CD4-positive, alpha-beta memory T cell (primary cell): ENCODE data around the gene XPR1. TPM values are rescaled to one million over a fixed set of nuclear protein-coding genes. Genes with fewer than 3 reads are reported as not detected.
"Not testable (repeated sequence)": the region's sequence is repeated elsewhere in the genome, so short reads cannot be mapped to it uniquely, and the experiment has no call there.

ENCODE experiments used
- CTCF ChIA-PET: fragments of 350-600 bp; sonication (Branson Sonifier 250); formaldehyde crosslinking; loops from one replicate; lab custom pipeline; 2021; ENCODE audit warnings: inconsistent platforms; ENCODE audit not compliant: partially characterized antibody; lab: Charles Lee
- POLR2A ChIA-PET: fragments of 350-600 bp; sonication (Branson Sonifier 250); formaldehyde crosslinking; loops from one replicate; lab custom pipeline; 2021; ENCODE audit not compliant: partially characterized antibody; lab: Charles Lee
- DNase-seq, 5 donors: peaks; one replicate each; pipeline versions ENCODE4 v3.0.0 to v3.0.0-alpha.2; 2020 to 2022; ENCODE audit warnings: mixed read lengths in 1 of 5
- H3K27ac ChIP-seq: one replicate; pipeline ENCODE4 v1.7.0; 2013; ENCODE audit warnings: low read depth, low read length
- H3K27me3 ChIP-seq: 2 replicates; pipeline ENCODE4 v1.7.0; 2013; ENCODE audit warnings: mild to moderate bottlenecking, low read length, moderate library complexity; ENCODE audit not compliant: insufficient read depth
- H3K36me3 ChIP-seq: 2 replicates; pipeline ENCODE4 v1.7.0; 2013; ENCODE audit warnings: mild to moderate bottlenecking, low read length, moderate library complexity; ENCODE audit not compliant: insufficient read depth
- H3K4me1 ChIP-seq: 2 replicates; pipeline ENCODE4 v1.7.0; 2013; ENCODE audit warnings: mild to moderate bottlenecking, low read length, moderate library complexity; ENCODE audit not compliant: insufficient read depth
- H3K4me3 ChIP-seq, 2 donors: one replicate each; pipeline ENCODE4 v1.7.0; 2013; ENCODE audit warnings: low read length in 2 of 2, mild to moderate bottlenecking in 1 of 2
- H3K9me3 ChIP-seq, 2 donors: one replicate each; pipeline ENCODE4 v1.7.0; 2013; ENCODE audit warnings: low read length in 2 of 2, control low read depth in 1 of 2; ENCODE audit not compliant: control insufficient read depth in 1 of 2
- H3K27ac Mint-ChIP-seq, 7 donors: one replicate each; pipeline ENCODE4 v1.8.0; 2020 to 2021; ENCODE audit warnings: mixed read lengths in 7 of 7, mild to moderate bottlenecking in 6 of 7, inconsistent platforms in 3 of 7, moderate library complexity in 3 of 7
- H3K27me3 Mint-ChIP-seq, 2 donors: one replicate each; pipeline ENCODE4 v1.8.0; 2020 to 2021; ENCODE audit warnings: mixed read lengths in 2 of 2
- H3K36me3 Mint-ChIP-seq, 2 donors: one replicate each; pipeline ENCODE4 v1.8.0; 2020 to 2021; ENCODE audit warnings: mixed read lengths in 2 of 2, inconsistent platforms in 1 of 2, mild to moderate bottlenecking in 1 of 2
- H3K4me1 Mint-ChIP-seq, 4 donors: one replicate each; pipeline ENCODE4 v1.8.0; 2020 to 2021; ENCODE audit warnings: mixed read lengths in 4 of 4, mild to moderate bottlenecking in 1 of 4
- H3K4me3 Mint-ChIP-seq, 8 donors: one replicate each; pipeline ENCODE4 v1.8.0; 2020 to 2021; ENCODE audit warnings: mixed read lengths in 8 of 8, mild to moderate bottlenecking in 7 of 8, moderate library complexity in 6 of 8, inconsistent platforms in 3 of 8
- H3K9me3 Mint-ChIP-seq, 8 donors: one replicate each; pipeline ENCODE4 v1.8.0; 2020 to 2021; ENCODE audit warnings: mixed read lengths in 8 of 8, mild to moderate bottlenecking in 5 of 8, inconsistent platforms in 3 of 8, moderate library complexity in 1 of 8
- intact Hi-C: fragments of 100-400 bp; cut with micrococcal nuclease; formaldehyde crosslinking; loops from one replicate; pipeline ENCODE4 v1.15.1; 2023
- polyA plus RNA-seq, 2 donors: library from polyadenylated mRNA; unstranded; fragments of 300-500 nt; fragmentation: Illumina TruSeq; gene quantifications; one replicate each; pipeline ENCODE4 v1.2.3, GENCODE V29; 2021
- total RNA-seq, 2 experiments: library from RNA; stranded (reverse); gene quantifications; one replicate each; pipeline ENCODE4 v1.2.3, GENCODE V29; 2021

The XPR1 gene
- total and polyA plus RNA-seq, 4 experiments from 2014 or later, result 6.5 to 17.0 (median 12.6) TPM

GRCh38 chr1:180831507-180831906 lies 199.7 kb downstream of the XPR1 start:
- Mint-ChIP-seq H3K9me3 (peaks cover 0 to 34% (median 25%) of the 10 kb centered on the region in 8 donors), H3K36me3 (peaks cover 64 to 76% of the 10 kb centered on the region in 2 donors)
- H3K27me3 Mint-ChIP-seq, H3K27ac Mint-ChIP-seq, H3K36me3 ChIP-seq, DNase-seq, H3K27me3 ChIP-seq, H3K4me1 Mint-ChIP-seq, H3K4me3 Mint-ChIP-seq, H3K4me3 ChIP-seq, POLR2A ChIA-PET, H3K9me3 ChIP-seq, intact Hi-C loops, H3K27ac ChIP-seq, H3K4me1 ChIP-seq, CTCF ChIA-PET: not testable (repeated sequence)

DNA sequence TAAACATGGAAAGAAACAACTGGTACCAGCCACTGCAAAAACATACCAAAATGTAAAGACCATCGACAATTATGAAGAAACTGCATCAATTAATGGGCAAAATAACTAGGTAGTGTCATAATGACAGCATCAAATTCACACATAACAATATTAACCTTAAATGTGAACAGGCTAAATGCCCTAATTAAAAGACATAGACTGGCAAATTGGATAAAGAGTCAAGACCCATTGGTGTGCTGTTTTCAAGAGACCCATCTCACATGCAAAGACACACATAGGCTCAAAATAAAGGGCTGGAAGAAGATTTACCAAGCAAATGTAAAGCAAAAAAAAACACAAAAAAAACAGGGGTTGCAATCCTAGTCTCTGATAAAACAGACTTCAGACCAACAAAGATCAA lies 201.4 kb downstream of the XPR1 start:
- POLR2A ChIA-PET, H3K4me3 Mint-ChIP-seq, H3K9me3 ChIP-seq, CTCF ChIA-PET, H3K27me3 ChIP-seq, H3K27me3 Mint-ChIP-seq, intact Hi-C loops, H3K27ac ChIP-seq, H3K4me1 ChIP-seq, H3K4me3 ChIP-seq, DNase-seq, H3K27ac Mint-ChIP-seq, H3K36me3 ChIP-seq: not testable (repeated sequence)
- Mint-ChIP-seq H3K4me1 (peaks cover 8 to 14% (median 10%) of the 10 kb centered on the region in 4 donors), H3K9me3 (peaks cover 0 to 34% (median 25%) of the 10 kb centered on the region in 8 donors), H3K36me3 (peaks cover 76 to 88% of the 10 kb centered on the region in 2 donors)

DNA sequence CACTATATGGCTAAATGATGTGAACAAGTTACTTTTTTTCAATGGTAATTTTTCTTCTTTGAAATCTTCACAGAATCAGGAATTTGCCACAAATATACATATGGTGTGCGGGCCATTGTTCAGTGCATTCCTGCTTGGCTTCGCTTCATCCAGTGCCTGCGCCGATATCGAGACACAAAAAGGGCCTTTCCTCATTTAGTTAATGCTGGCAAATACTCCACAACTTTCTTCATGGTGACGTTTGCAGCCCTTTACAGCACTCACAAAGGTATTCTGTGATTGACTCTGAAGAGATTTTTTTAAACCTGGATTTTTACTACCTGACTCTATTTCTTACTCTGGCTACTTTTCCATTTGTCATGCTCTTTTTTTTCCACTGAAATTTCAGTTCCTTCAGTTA lies 204.6 kb downstream of the XPR1 start:
- ChIA-PET POLR2A (no interaction called here), CTCF (no interaction called here)
- Mint-ChIP-seq H3K36me3 (peaks cover 57 to 67% of the 10 kb centered on the region in 2 donors), H3K9me3 (peaks cover 0 to 24% (median 20%) of the 10 kb centered on the region in 8 donors), H3K27ac (peak overlapping the region in 1 of 7 donors; percentile 5), H3K4me1 (peaks cover 8 to 14% (median 10%) of the 10 kb centered on the region in 4 donors), H3K4me3 (peak overlapping the region in 2 of 8 donors; percentile 30 to 38), H3K27me3 (no peaks in the 10 kb centered on the region)
- no peak overlapping the region for H3K4me3 ChIP-seq
- no peak for DNase-seq
- no peak overlapping the region for H3K27ac ChIP-seq
- intact Hi-C loops, result no loop called here
- no peaks in the 10 kb centered on the region for H3K4me1 ChIP-seq
- H3K9me3 ChIP-seq, result no peaks in the 10 kb centered on the region
- no peaks in the 10 kb centered on the region for H3K36me3 ChIP-seq
- no peaks in the 10 kb centered on the region for H3K27me3 ChIP-seq

DNA sequence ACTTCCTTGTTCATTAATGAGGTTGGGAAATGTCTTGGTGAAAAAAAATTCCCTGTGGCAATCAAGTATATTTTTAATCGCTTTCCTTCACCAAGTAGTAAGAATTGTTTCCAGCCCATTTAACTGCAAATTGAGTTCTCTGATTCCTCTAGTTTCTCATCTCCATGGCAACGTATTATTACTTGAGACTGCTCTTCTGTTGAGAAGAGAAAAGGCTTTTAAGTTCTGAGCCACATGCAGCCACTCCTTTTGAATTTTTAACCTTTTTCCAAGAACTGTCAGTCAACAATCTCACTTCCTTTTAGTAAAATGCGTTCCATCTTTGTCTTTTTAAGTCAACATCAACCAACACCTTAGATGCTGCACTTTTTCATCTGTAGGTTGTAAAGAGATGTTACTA lies 205.2 kb downstream of the XPR1 start:
- Mint-ChIP-seq H3K27ac (no peak overlapping the region), H3K4me3 (peak overlapping the region in 1 of 8 donors; percentile 38), H3K9me3 (peaks cover 0 to 18% (median 17%) of the 10 kb centered on the region in 8 donors), H3K36me3 (peaks cover 52 to 62% of the 10 kb centered on the region in 2 donors), H3K27me3 (no peaks in the 10 kb centered on the region), H3K4me1 (peaks cover 8 to 14% (median 10%) of the 10 kb centered on the region in 4 donors)
- H3K9me3 ChIP-seq, result no peaks in the 10 kb centered on the region
- H3K4me3 ChIP-seq, result no peak overlapping the region
- no peak for DNase-seq
- intact Hi-C loops, result no loop called here
- ChIA-PET CTCF (no interaction called here), POLR2A (no interaction called here)
- H3K4me1 ChIP-seq, result no peaks in the 10 kb centered on the region
- H3K36me3 ChIP-seq, result no peaks in the 10 kb centered on the region
- H3K27ac ChIP-seq, result no peak overlapping the region
- no peaks in the 10 kb centered on the region for H3K27me3 ChIP-seq

- CTCF ChIA-PET, result no interaction called here
- no peak for DNase-seq
- H3K4me1 ChIP-seq, result no peaks in the 10 kb centered on the region
- peaks cover 8 to 14% (median 10%) of the 10 kb centered on the region in 4 donors for H3K4me1 Mint-ChIP-seq
- H3K36me3 ChIP-seq, result no peaks in the 10 kb centered on the region
- H3K27me3 ChIP-seq, result no peaks in the 10 kb centered on the region
- no peaks in the 10 kb centered on the region for H3K27me3 Mint-ChIP-seq
- POLR2A ChIA-PET, result no interaction called here
- peaks cover 0 to 5% (median 3%) of the 10 kb centered on the region in 8 donors for H3K9me3 Mint-ChIP-seq
- intact Hi-C loops, result no loop called here
- H3K4me3 ChIP-seq, result no peak overlapping the region
- no peak overlapping the region for H3K27ac Mint-ChIP-seq
- H3K4me3 Mint-ChIP-seq, result no peak overlapping the region
- no peak overlapping the region for H3K27ac ChIP-seq
- no peaks in the 10 kb centered on the region for H3K9me3 ChIP-seq
- H3K36me3 Mint-ChIP-seq, result peaks cover 40 to 47% of the 10 kb centered on the region in 2 donors
Observed at GRCh38 chr1:180838535-180838934, 206.7 kb downstream of the XPR1 start.

DNA sequence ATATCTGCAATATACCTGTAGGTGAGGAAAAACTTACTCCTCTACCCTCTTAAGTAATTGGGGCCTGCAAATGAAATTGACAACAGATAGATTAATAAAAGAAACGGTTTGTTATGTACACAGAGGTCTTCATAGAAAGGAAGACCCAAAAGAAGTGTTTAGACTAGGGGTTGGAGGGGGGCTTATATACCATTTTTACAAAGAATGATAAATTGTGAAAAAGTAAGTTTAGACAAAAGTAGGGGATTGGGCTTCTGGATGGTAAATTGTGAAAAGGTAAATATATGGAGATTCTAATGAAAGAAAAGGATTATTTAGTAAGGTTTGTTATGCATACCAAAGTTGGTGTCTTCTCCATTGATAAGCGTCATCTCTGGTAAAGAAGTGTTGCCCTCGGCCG lies 207.7 kb downstream of the XPR1 start:
- ChIA-PET POLR2A (no interaction called here), CTCF (no interaction called here)
- no peak overlapping the region for H3K4me3 ChIP-seq
- H3K36me3 Mint-ChIP-seq, result peaks cover 34 to 39% of the 10 kb centered on the region in 2 donors
- intact Hi-C loops, result no loop called here
- H3K4me3 Mint-ChIP-seq, result no peak overlapping the region
- peaks cover 8 to 14% (median 10%) of the 10 kb centered on the region in 4 donors for H3K4me1 Mint-ChIP-seq
- H3K36me3 ChIP-seq, result no peaks in the 10 kb centered on the region
- no peaks in the 10 kb centered on the region for H3K27me3 Mint-ChIP-seq
- H3K27ac ChIP-seq, result no peak overlapping the region
- H3K27me3 ChIP-seq, result no peaks in the 10 kb centered on the region
- H3K9me3 ChIP-seq, result no peaks in the 10 kb centered on the region
- H3K9me3 Mint-ChIP-seq, result peaks cover 0 to 4% (median 1%) of the 10 kb centered on the region in 8 donors
- DNase-seq, result no peak
- no peaks in the 10 kb centered on the region for H3K4me1 ChIP-seq
- no peak overlapping the region for H3K27ac Mint-ChIP-seq

GRCh38 chr1:180841415-180841814 lies 209.6 kb downstream of the XPR1 start:
- no peak overlapping the region for H3K27ac Mint-ChIP-seq
- Histone ChIP-seq H3K27ac (no peak overlapping the region), H3K9me3 (no peaks in the 10 kb centered on the region), H3K36me3 (no peaks in the 10 kb centered on the region), H3K27me3 (no peaks in the 10 kb centered on the region), H3K4me3 (no peak overlapping the region), H3K4me1 (no peaks in the 10 kb centered on the region)
- intact Hi-C loops, result no loop called here
- peaks cover 3 to 7% (median 6%) of the 10 kb centered on the region in 4 donors for H3K4me1 Mint-ChIP-seq
- peaks cover 21 to 24% of the 10 kb centered on the region in 2 donors for H3K36me3 Mint-ChIP-seq
- H3K9me3 Mint-ChIP-seq, result peaks cover 0 to 2% (median 0%) of the 10 kb centered on the region in 8 donors
- CTCF ChIA-PET, result interaction anchor here (2.6 kb wide), 1 partner anchor 21 kb away, joined by 10 read pairs; no protein-coding TSS in a partner anchor
- no peaks in the 10 kb centered on the region for H3K27me3 Mint-ChIP-seq
- POLR2A ChIA-PET, result interaction anchor here (0.5 kb wide), 1 partner anchor 305 kb away, joined by 3 read pairs; no protein-coding TSS in a partner anchor
- no peak overlapping the region for H3K4me3 Mint-ChIP-seq
- no peak for DNase-seq
